NCI-H748 (cell line): Measurements from ENCODE around the gene SPINT1.
A peak's percentile ranks its signal among the peaks of the same experiment; 100 is the strongest.
"Not testable (repeated sequence)": the region's sequence is repeated elsewhere in the genome, so short reads cannot be mapped to it uniquely, and the experiment has no call there.

Experiments
- DNase-seq: peaks from one replicate; lab custom pipeline; 2025; ENCODE audit not compliant: unreplicated experiment; lab: John Stamatoyannopoulos, UW

The SPINT1 gene

GRCh38 chr15:40857601-40858341, 13.9 kb downstream of the SPINT1 start:
- DNase-seq = peak; percentile 56

- DNase-seq = no peak
Measured at GRCh38 chr15:40858706-40859105, 14.9 kb downstream of the SPINT1 start.

- DNase-seq = peak; percentile 66
Measured at GRCh38 chr15:40859206-40859851, 15.5 kb downstream of the SPINT1 start.

GRCh38 chr15:40861147-40861546, 17.3 kb downstream of the SPINT1 start:
- not testable (repeated sequence) for DNase-seq

- no peak for DNase-seq
Measured at GRCh38 chr15:40863660-40864270, 19.9 kb downstream of the SPINT1 start.

GRCh38 chr15:40867199-40867598, 23.4 kb downstream of the SPINT1 start:
- no peak for DNase-seq

GRCh38 chr15:40869686-40870085, 25.8 kb downstream of the SPINT1 start:
- no peak for DNase-seq

- DNase-seq = no peak
Measured at GRCh38 chr15:40870716-40871115, 26.9 kb downstream of the SPINT1 start.

- DNase-seq = no peak
Measured at GRCh38 chr15:40871749-40872617, 28.1 kb downstream of the SPINT1 start.

GRCh38 chr15:40872791-40873693, 29.2 kb downstream of the SPINT1 start:
- no peak for DNase-seq

GRCh38 chr15:40873694-40874561, 30.1 kb downstream of the SPINT1 start, which contains the start of gene RHOV:
Gene RHOV (minus strand): TSS chr15:40874234. CDS start chr15:40874139, 95 bp downstream.
- DNase-seq = peak; percentile 85

- no peak for DNase-seq
Measured at GRCh38 chr15:40875991-40876730, 32.3 kb downstream of the SPINT1 start.

- no peak for DNase-seq
Measured at GRCh38 chr15:40877694-40878093, 33.8 kb downstream of the SPINT1 start.

GRCh38 chr15:40878785-40879184, 34.9 kb downstream of the SPINT1 start:
- DNase-seq = no peak

GRCh38 chr15:40879609-40880008, 35.8 kb downstream of the SPINT1 start:
- no peak for DNase-seq

GRCh38 chr15:40881351-40881750, 37.5 kb downstream of the SPINT1 start:
- DNase-seq = no peak

- DNase-seq = no peak
Measured at GRCh38 chr15:40886586-40886985, 42.7 kb downstream of the SPINT1 start.

GRCh38 chr15:40889112-40889511, 45.3 kb downstream of the SPINT1 start:
- DNase-seq = no peak
